ENCODE measurements around the gene LIMS1. TPM values are rescaled to one million over a fixed set of nuclear protein-coding genes. Genes with fewer than 3 reads are reported as not detected.
A peak's percentile ranks its signal among the peaks of the same experiment; 100 is the strongest.

The LIMS1 gene
- total RNA-seq, 3 donors from 2014 or later = 24.4 to 65.4 (median 31.2) TPM

DNA sequence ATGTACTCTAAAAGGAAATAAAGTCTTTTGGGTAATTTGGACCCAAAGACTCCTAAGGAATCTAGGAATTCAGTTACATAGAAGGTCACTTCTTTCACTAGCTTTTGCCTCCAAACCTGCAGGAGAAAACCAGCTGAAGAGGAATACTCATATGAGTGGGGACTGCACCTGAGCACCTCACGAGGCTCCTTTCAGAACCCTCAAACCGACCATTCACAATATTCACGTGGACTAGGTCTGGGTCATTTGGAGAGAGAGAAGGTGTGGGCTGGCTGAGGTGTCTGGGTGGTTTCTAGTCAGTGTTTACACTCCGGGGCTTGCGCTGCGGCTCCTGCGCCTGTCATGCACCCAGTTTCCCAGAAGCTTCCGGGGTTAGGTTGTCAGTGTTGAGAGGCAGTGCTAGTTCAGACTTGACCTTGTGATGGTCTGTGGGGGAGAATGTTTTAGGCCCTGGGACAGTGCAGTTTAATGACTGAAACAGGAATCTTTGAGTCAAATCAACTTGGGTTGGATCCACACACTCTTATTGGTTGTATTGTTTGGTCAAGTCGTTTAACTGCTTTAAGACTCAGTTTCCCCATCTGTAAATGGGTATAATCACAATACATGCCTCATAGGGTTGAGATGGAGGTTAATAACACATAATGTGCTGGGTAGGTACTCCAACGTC is 78.4 kb downstream of the LIMS1 start:
- no peak overlapping the region for H3K4me3 ChIP-seq
- DNase-seq = peak; percentile 45 to 71 (median 48)
- H3K9me3 ChIP-seq = no peaks in the 10 kb centered on the region
- peak; percentile 65 for ATAC-seq
- TF ChIP-seq, protein P1, sequence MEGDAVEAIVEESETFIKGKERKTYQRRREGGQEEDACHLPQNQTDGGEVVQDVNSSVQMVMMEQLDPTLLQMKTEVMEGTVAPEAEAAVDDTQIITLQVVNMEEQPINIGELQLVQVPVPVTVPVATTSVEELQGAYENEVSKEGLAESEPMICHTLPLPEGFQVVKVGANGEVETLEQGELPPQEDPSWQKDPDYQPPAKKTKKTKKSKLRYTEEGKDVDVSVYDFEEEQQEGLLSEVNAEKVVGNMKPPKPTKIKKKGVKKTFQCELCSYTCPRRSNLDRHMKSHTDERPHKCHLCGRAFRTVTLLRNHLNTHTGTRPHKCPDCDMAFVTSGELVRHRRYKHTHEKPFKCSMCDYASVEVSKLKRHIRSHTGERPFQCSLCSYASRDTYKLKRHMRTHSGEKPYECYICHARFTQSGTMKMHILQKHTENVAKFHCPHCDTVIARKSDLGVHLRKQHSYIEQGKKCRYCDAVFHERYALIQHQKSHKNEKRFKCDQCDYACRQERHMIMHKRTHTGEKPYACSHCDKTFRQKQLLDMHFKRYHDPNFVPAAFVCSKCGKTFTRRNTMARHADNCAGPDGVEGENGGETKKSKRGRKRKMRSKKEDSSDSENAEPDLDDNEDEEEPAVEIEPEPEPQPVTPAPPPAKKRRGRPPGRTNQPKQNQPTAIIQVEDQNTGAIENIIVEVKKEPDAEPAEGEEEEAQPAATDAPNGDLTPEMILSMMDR (IDR thresholded peaks at IDR 0.05) = no peak
- intact Hi-C loops (cut with DNase I, micrococcal nuclease) = no loop called here
- peaks cover 45% of the 10 kb centered on the region for H3K4me1 ChIP-seq (ENCODE audit: low read depth)
- no peaks in the 10 kb centered on the region for H3K36me3 ChIP-seq (ENCODE audit: low read depth)

- no peaks in the 10 kb centered on the region for H3K36me3 ChIP-seq (ENCODE audit: low read depth)
- H3K9me3 ChIP-seq = no peaks in the 10 kb centered on the region
- TF ChIP-seq, protein P1 (IDR thresholded peaks at IDR 0.05) = no peak
- intact Hi-C loops (cut with DNase I, micrococcal nuclease) = no loop called here
- no peak overlapping the region for H3K4me3 ChIP-seq
- DNase-seq (no peak), ATAC-seq (peak; percentile 15)
- H3K4me1 ChIP-seq (ENCODE audit: low read depth) = peaks cover 45% of the 10 kb centered on the region
Measured at GRCh38 chr2:108613261-108614042, 79.2 kb downstream of the LIMS1 start.

- TF ChIP-seq, protein P1 (IDR thresholded peaks at IDR 0.05) = no peak
- DNase-seq (no peak), ATAC-seq (no peak)
- H3K4me1 ChIP-seq (ENCODE audit: low read depth) = peaks cover 42% of the 10 kb centered on the region
- no peaks in the 10 kb centered on the region for H3K9me3 ChIP-seq
- no peak overlapping the region for H3K4me3 ChIP-seq
- intact Hi-C loops (cut with DNase I, micrococcal nuclease) = no loop called here
- H3K36me3 ChIP-seq (ENCODE audit: low read depth) = no peaks in the 10 kb centered on the region
Measured at GRCh38 chr2:108614043-108614545, 79.8 kb downstream of the LIMS1 start.

GRCh38 chr2:108614659-108615058 is 80.4 kb downstream of the LIMS1 start:
- ATAC-seq (no peak), DNase-seq (no peak)
- H3K4me1 ChIP-seq (ENCODE audit: low read depth) = peaks cover 36% of the 10 kb centered on the region
- H3K9me3 ChIP-seq = no peaks in the 10 kb centered on the region
- TF ChIP-seq, protein P1 (IDR thresholded peaks at IDR 0.05) = no peak
- H3K4me3 ChIP-seq = no peak overlapping the region
- no peaks in the 10 kb centered on the region for H3K36me3 ChIP-seq (ENCODE audit: low read depth)
- intact Hi-C loops (cut with DNase I, micrococcal nuclease) = no loop called here

GRCh38 chr2:108615480-108616090 is 81.3 kb downstream of the LIMS1 start:
- no peaks in the 10 kb centered on the region for H3K36me3 ChIP-seq (ENCODE audit: low read depth)
- peaks cover 33% of the 10 kb centered on the region for H3K4me1 ChIP-seq (ENCODE audit: low read depth)
- no peaks in the 10 kb centered on the region for H3K9me3 ChIP-seq
- DNase-seq (no peak), ATAC-seq (peak; percentile 39)
- H3K4me3 ChIP-seq = no peak overlapping the region
- intact Hi-C loops (cut with DNase I, micrococcal nuclease) = no loop called here
- TF ChIP-seq, protein P1 (IDR thresholded peaks at IDR 0.05) = no peak

Measured in mucosa of descending colon (tissue), 3 donors.